GM21423 (cell line): ENCODE data around the gene ZNF302.

ENCODE experiments used
- ATAC-seq: cut with Tn5 transposase; IDR thresholded peaks from one replicate; pipeline ENCODE4 v1.9.1; 2021; ENCODE audit warnings: mild to moderate bottlenecking, moderate library complexity; ENCODE audit not compliant: unreplicated experiment

The ZNF302 gene

GRCh38 chr19:34731019-34731829 lies 53.7 kb downstream of the ZNF302 start:
- ATAC-seq: no peak

DNA sequence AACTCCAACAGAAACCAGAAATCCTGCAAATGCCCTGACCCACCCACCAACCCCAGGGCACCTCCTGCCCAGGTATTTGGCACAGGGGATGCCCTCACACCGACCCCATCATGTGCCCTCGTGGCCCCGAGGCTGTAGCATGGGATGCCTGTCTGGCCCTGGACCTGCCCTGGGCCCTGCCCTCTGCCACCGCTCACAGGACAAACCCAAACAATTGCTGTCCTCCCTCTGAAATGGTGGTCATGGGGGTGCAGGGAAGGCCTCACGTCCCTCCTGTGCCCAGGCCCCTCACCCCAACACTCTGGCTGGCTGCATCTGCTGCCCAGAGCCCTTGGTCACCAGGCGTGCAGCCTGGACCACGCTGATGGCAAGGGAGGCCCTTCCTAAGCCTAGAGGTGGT lies 54.5 kb downstream of the ZNF302 start:
- ATAC-seq: no peak

GRCh38 chr19:34732612-34733211 lies 55.2 kb downstream of the ZNF302 start:
- no peak for ATAC-seq

DNA sequence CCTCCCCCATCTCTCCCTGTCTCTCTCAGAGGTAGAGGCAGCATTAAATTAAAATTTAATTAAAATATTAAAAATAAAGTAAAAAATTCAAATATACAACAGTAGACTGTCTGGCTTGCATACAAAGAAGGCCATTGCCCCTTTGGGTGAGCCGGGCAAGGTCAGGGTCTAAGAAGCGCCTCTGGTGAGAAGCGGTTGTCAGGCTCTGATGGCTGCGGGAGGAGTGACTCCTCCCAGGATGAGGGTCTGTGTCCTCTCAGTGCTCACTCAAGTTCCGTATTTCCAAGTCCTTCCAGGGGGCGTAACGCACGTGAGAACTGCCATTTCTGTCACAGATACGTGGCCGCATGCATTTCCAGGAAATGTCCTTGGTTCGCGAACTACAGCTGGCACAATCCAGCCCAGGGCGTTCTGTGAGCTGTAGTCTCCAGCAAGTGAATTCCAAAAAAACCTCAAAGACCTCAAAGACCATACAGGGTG lies 55.8 kb downstream of the ZNF302 start:
- peak; percentile 16 for ATAC-seq

DNA sequence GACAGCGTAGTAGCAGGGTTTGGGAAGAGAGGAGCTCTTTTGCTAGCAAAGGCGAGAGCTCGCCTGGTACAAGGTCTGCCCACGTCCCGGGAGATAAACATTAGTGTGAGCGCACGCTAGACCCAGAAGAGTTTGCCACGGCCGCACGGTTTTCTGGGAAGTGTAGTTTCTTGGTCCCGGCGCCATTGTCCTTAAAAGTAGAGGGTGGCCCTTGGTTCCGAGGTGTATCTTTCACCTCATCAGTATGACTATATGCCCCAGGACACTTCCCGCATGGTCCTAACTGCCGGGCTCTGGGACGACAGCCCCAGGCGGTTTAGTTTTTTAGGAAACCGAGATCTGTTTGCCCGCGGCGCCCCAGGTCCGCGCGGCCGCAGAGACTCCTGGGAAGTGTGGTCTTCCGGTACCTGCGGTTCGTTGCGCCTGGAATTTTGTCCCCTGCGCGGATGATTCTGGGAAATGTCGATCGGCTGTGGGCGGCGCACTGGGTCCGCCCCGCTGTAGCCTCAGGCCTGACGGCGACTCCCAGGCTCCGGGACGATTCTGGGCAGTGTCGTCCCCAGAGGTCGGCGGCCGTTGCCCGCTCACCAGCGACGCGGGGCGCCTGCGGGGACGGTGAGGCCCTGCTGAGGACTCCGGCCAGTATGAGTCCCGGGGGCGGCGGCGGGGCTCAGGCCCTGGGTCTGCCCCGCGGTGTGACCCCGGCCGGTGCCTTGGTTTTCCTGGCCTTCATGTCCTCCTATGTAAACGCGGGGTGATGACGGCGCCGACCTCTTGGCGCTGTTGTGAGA lies 56.5 kb downstream of the ZNF302 start, which contains the start of gene ZNF181:
TSS of gene ZNF181 (plus strand) at position 498 of the 791 bp plus-strand sequence. CDS start 795 bp downstream, outside the sequence.
- ATAC-seq: peak; percentile 79

DNA sequence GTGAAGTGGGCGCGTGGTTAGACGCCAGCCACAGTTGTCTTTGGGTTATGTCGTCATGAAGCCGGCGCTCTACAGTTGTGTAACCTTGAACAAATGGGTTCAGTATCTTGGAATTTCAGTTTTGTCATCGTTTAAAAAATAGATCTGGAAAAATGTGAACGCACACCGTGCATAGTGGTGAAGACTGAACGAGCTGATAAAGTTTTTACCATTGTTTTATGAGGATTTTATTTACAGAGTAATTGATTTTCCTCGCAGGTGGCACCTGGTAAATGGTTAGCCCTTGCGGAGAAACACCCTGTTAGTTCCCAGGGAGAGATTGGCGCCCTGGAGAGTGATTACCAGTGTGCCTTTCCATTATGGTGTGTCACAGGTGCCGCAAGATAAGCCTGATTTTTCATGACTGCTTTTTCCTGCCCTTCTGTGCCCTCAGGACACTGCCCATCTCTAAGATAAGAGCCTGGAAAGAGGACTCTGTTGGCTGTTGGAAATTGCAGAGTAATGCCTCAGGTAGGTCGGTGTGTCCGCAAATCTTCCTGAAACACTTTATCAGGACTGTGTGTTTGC lies 57.1 kb downstream of the ZNF302 start:
- ATAC-seq: no peak
